Left hindlimb (tissue), 1 donor: Measurements from ENCODE around the gene ZSCAN31.
"Not testable (repeated sequence)": the region's sequence is repeated elsewhere in the genome, so short reads cannot be mapped to it uniquely, and the experiment has no call there.

Experiments used
- DNase-seq: peaks from one replicate; pipeline ENCODE4 v3.0.0-alpha.2; 2018

Gene ZSCAN31

DNA sequence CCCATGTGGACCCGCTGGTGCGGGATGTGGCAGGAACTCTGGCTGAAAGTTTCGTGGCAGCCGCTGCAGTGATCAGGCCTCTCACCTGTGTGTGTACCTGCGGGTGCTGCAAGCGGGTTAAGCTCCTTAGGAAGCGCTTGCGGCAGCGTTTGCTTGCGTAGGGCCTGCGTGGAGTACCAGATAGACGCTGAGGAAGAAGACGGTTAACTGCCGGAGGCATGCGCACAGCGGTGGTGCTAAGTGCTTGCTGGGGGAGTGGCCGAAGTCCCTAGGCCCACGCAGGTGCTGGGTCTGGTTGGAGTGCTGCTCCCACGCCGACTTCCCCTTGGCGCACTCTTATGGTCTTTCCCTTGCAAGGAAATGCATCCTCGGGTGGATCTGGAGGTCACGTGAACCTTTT, 23.0 kb downstream of the ZSCAN31 start:
- no peak for DNase-seq

GRCh38 chr6:28311139-28311823, 24.7 kb downstream of the ZSCAN31 start:
- DNase-seq: no peak

DNA sequence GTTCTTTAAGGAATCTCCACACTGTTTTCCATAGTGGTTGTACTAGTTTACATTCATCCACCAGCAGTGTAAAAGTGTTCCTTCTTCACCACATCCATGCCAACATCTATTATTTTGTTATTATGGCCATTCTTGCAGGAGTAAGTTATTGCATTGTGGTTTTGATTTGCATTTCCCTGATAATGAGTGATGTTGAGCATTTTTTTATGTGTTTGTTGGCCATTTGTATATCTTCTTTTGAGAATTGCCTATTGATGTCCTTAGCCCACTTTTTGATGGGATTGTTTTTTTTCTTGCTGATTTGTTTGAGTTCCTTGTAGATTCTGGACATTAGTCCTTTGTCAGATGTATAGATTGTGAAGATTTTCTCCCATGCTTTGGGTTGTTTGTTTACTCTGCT, 29.6 kb downstream of the ZSCAN31 start:
- not testable (repeated sequence) for DNase-seq

GRCh38 chr6:28303570-28303969, 32.4 kb downstream of the ZSCAN31 start:
- no peak for DNase-seq

DNA sequence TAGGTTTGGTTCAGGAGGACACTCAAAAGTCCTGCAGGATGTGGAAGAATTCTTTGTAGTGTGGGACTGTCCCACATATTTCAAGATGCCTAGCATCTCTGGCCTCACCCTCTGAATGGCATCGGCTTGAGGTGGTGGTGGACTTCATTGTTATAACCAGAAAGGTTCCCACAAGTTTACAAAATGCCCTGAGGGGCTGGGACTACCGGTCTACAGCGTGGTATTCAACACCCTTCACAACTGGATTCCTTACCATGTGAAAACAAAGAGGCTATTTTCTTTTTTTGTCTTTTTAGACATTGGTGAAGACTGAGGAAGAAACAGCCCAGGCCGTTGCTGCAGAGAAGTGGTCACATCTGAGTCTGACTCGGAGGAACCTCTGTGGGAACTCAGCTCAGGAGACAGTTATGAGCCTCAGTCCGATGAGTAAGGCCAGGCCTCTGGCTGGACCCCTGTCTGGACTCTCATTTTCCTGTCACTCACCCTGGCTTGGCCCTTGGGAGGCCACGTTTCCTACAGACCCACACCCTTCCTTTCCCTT, 39.4 kb downstream of the ZSCAN31 start:
- DNase-seq: no peak

DNA sequence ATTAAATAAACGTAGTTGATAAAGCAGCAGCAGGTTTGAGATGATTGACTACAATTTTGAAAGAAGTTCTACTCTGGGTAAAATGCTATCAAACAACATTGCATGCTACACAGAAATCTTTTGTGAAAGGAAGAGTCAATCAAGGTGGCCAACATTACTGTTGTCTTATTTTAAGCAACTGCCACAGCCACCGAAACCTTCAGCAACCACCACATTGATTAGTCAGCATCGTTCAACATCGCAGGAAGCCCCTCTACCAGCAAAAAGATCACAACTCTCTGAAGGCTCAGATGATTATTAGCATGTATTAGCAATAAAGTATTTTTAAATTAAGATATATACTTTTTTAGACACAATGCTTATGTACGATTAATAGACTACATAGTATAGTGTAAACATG, 40.6 kb downstream of the ZSCAN31 start:
- DNase-seq: no peak

DNA sequence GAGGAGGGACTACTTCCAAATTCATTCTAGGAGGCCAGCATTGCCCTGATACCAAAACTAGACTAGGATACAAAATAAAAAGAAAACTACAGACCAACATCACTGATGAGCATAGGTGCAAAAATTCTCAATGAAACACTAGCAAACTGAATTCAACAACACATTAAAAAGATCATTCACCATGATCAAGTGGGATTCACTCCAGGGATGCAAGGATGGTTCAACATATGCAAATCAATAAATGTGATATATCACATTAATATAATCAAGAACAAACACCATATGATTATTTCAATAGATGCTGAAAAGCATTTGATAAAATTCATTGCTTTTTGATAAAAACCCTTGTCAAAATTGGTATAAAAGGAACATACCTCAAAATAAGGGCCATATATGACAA, 44.4 kb downstream of the ZSCAN31 start:
- no peak for DNase-seq

DNA sequence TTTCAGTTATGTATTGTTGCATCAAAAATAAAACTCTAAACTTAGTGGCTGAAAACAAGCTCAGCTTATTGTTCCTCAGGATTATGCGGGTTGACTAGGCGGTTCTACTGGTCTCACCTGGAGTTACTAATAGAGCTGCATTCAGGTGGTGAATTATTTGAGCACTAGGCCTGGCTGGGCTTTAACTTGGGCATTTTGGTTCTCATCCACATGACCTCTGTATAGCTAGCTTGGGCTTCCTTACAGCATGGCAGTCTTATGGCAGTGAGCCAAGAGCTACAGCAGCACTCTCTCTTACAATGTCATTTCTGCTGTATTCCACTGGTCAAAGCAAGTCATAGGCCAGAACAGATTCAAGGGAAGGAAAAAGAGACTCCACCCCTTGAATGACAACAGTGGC, 53.0 kb downstream of the ZSCAN31 start:
- DNase-seq: no peak

DNA sequence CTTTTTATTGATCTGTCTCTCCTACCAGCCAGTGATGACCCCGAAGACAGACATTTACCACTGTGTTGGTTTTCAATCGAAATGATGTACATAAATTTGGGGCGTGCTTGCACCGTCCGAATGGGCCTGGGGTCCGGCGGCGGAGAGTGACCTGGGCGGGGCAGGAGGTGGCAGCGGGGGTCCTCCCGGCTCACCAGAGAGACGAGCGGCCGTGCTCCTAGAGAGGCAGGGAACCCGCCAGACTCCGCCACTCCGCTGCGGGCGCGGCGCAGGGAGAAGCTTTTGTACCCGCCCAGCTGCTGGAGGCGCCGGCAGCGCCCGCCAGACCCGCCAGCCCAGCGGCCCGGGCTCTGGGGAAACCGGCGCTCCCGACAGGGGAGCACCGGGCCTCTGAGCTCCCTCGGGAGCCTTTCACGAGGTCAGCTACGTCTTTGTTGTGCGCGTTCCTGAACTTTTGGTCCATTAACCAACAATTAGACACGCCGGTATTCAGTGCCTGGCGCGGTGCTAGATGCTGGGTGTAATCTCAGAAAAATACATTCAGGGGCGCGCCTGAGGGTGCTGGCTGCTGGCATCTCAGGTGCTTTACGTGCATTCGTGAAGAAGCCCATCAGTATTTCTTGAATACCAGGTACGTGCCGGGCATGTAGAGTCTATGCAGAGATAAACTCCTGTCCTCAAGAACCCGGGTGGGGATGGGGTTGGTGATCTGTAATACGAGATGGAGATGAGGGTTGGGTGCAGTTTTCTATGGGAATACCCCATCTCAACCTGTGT, 54.5 kb downstream of the ZSCAN31 start, which contains the start of gene PGBD1:
PGBD1 (plus strand) TSS at position 285 of the 777 bp plus-strand sequence. CDS start 2,242 bp downstream, outside the sequence.
- DNase-seq: peak; percentile 80

- DNase-seq: no peak
Measured at GRCh38 chr6:28280595-28281287, 55.2 kb downstream of the ZSCAN31 start.

GRCh38 chr6:28277746-28278145, 58.2 kb downstream of the ZSCAN31 start:
- DNase-seq: no peak

GRCh38 chr6:28274888-28275287, 61.1 kb downstream of the ZSCAN31 start:
- no peak for DNase-seq
